ENCODE measurements around the gene RIMOC1. TPM values are rescaled to one million over a fixed set of nuclear protein-coding genes. Genes with fewer than 3 reads are reported as not detected.

The RIMOC1 gene
- total and polyA plus RNA-seq, 2 of the 8 experiments (the other 6 are each of a cell fraction or from before 2014, with no cell fraction given): 20.6 to 35.1 TPM

- FAIRE-seq: no peak
- POLR2A ChIA-PET (ENCODE audit: partially characterized antibody): no interaction called here
- CTCF ChIA-PET (ENCODE audit: partially characterized antibody): no interaction called here
These were observed 18.9 kb upstream of the RIMOC1 start for GRCh38 chr5:41885286-41885685.

More at GRCh38 chr5:41885286-41885685, 18.9 kb upstream of the RIMOC1 start:
- Histone ChIP-seq H2BK15ac (ENCODE audit: low read length) (no peak overlapping the region), H3K4me3 (ENCODE audit: extremely low read depth in 1 of 4, insufficient read depth in 2 of 4, low read depth in 3 of 4, low read length in 4 of 4) (no peak overlapping the region), H3K4me2 (ENCODE audit: insufficient read depth in 1 of 2, low read depth in 2 of 2, low read length in 2 of 2) (no peak overlapping the region), H4K20me1 (replicated peaks in 1 of 2; ENCODE audit: control insufficient read depth in 1 of 2, insufficient read depth in 2 of 2, low read length in 2 of 2) (no peaks in the 10 kb centered on the region), H3K4ac (replicated peaks; ENCODE audit: insufficient read length, low read depth, low read length) (no peak overlapping the region), H2BK20ac (ENCODE audit: low read length) (no peak overlapping the region), H3K36me3 (ENCODE audit: control insufficient read depth in 2 of 4, insufficient read depth in 4 of 4, low read length in 3 of 4) (no peaks in the 10 kb centered on the region), H3K4me1 (replicated peaks in 1 of 4; ENCODE audit: control insufficient read depth in 3 of 4, insufficient read depth in 4 of 4, low read length in 3 of 4) (no peaks in the 10 kb centered on the region), H4K5ac (ENCODE audit: insufficient read length, low read depth, low read length) (no peak overlapping the region), H3K27me3 (replicated peaks in 1 of 4; ENCODE audit: control insufficient read depth in 3 of 4, extremely low read depth in 1 of 4, insufficient read depth in 3 of 4, low read length in 3 of 4) (no peaks in the 10 kb centered on the region), H2BK120ac (replicated peaks; ENCODE audit: low read depth, low read length) (no peak overlapping the region), H3K9me3 (ENCODE audit: insufficient read depth in 2 of 2, low read depth in 1 of 2, low read length in 1 of 2) (0 out of 4 replicates have a peak, but pooled peaks cover 2 to 7% of the 10 kb centered on the region in 2 experiments), H3K23me2 (ENCODE audit: low read depth, low read length) (no peaks in the 10 kb centered on the region), H4K8ac (ENCODE audit: extremely low read depth, insufficient read depth, low read length) (no peak overlapping the region), H4K91ac (replicated peaks; ENCODE audit: insufficient read length, low read length) (no peak overlapping the region), H2BK12ac (ENCODE audit: low read depth, low read length) (no peak overlapping the region), H2AFZ (ENCODE audit: low read length) (no peak overlapping the region), H3K23ac (ENCODE audit: insufficient read length) (no peak overlapping the region), H3K27ac (ENCODE audit: low read depth, low read length) (no peak overlapping the region), H3K56ac (replicated peaks; ENCODE audit: insufficient read length, low read depth, low read length) (no peak overlapping the region), H3K79me1 (ENCODE audit: low read depth, low read length) (no peaks in the 10 kb centered on the region), H3K14ac (ENCODE audit: insufficient read length) (no peak overlapping the region), H2AK5ac (ENCODE audit: low read depth, low read length) (no peak overlapping the region), H3K79me2 (ENCODE audit: control insufficient read depth in 1 of 2, insufficient read depth in 2 of 2, low read length in 2 of 2) (no peaks in the 10 kb centered on the region), H3K18ac (ENCODE audit: extremely low read depth, low read length) (no peak overlapping the region), H2BK5ac (ENCODE audit: low read depth, low read length) (no peak overlapping the region), H3K9ac (replicated peaks in 1 of 4; ENCODE audit: extremely low read depth in 1 of 4, low read depth in 3 of 4, low read length in 3 of 4) (no peak overlapping the region)
- no peak for DNase-seq (ENCODE audit: low read depth in 1 of 2, low spot score in 2 of 2)
- no peak for TF ChIP-seq SIN3A (conservative IDR thresholded peaks at IDR 0.05 in 1 of 2, IDR thresholded peaks at IDR 0.05 in 1 of 2; ENCODE audit: low read depth in 1 of 2, low read length in 2 of 2)
- TF ChIP-seq, protein P1, sequence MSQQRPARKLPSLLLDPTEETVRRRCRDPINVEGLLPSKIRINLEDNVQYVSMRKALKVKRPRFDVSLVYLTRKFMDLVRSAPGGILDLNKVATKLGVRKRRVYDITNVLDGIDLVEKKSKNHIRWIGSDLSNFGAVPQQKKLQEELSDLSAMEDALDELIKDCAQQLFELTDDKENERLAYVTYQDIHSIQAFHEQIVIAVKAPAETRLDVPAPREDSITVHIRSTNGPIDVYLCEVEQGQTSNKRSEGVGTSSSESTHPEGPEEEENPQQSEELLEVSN (IDR thresholded peaks at IDR 0.05): no peak
- no peak for TF ChIP-seq CTBP2 (IDR thresholded peaks at IDR 0.05; ENCODE audit: borderline replicate concordance, insufficient read depth, insufficient read length, low read length)
- TF ChIP-seq RNF2 (IDR thresholded peaks at IDR 0.05; ENCODE audit: borderline replicate concordance, low read depth, low read length, missing control alignments, poor library complexity, severe bottlenecking): no peak

All from H1 (cell line).